ENCODE measurements around the gene LYRM4.

LYRM4 gene

DNA sequence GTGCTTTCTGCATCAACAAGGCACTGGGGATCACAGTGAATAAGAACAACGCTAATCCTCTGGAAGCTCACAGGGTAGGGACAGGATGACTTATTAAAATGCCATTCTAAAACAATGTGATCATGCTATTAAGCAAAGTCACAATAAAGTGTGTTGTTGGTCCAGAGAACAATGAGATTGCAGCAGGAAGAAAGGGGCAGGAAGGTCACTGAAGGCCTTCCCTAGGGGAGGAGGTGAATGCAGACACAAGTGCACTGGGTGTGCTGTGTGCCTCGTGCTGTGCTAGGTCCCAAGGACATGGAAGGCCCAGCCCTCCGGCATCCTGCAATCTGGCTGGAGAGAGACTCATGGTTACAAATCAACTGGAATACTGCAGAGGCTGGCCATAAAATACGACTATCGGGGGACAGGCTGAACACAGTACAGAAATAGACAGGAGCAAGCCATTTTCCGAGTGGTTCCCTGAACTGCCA lies 55.7 kb downstream of the LYRM4 start:
- Histone ChIP-seq H4K8ac (ENCODE audit: low read depth, low read length) (no peak overlapping the region), H3K4me1 (ENCODE audit: control insufficient read depth in 1 of 2, insufficient read depth in 2 of 2, low read length in 2 of 2) (peaks cover 3 to 8% of the 10 kb centered on the region in 2 experiments), H3K23ac (ENCODE audit: low read length) (no peak overlapping the region), H3K79me2 (ENCODE audit: control insufficient read depth, insufficient read depth, low read length, poor library complexity) (no peaks in the 10 kb centered on the region), H3K27ac (ENCODE audit: low read depth, low read length) (no peak overlapping the region), H2BK5ac (ENCODE audit: low read depth, low read length, poor library complexity) (no peak overlapping the region), H4K12ac (ENCODE audit: low read depth, low read length) (no peak overlapping the region), H3K27me3 (ENCODE audit: insufficient read depth, low read length) (no peaks in the 10 kb centered on the region), H3K4ac (ENCODE audit: low read depth, low read length) (no peak overlapping the region), H3K9me3 (ENCODE audit: insufficient read depth, low read depth, low read length) (no peaks in the 10 kb centered on the region), H3K4me3 (ENCODE audit: low read depth, low read length) (no peak overlapping the region), H3K18ac (ENCODE audit: low read length) (no peak overlapping the region), H3K36me3 (ENCODE audit: control insufficient read depth in 1 of 2, insufficient read depth in 2 of 2, low read length in 2 of 2) (no peaks in the 10 kb centered on the region), H2BK120ac (ENCODE audit: insufficient read depth, low read length, poor library complexity) (no peak overlapping the region), H3K9ac (ENCODE audit: low read length) (no peak overlapping the region), H2AK5ac (ENCODE audit: low read length) (no peak overlapping the region), H2BK12ac (ENCODE audit: low read length) (no peak overlapping the region), H4K91ac (ENCODE audit: low read depth, low read length) (no peak overlapping the region), H3K79me1 (ENCODE audit: low read length) (no peaks in the 10 kb centered on the region), H3K4me2 (ENCODE audit: low read length) (no peak overlapping the region), H3K14ac (ENCODE audit: low read length) (no peak overlapping the region), H2AFZ (ENCODE audit: insufficient read depth, low read length, poor library complexity) (no peak overlapping the region)
- WGBS (ENCODE audit: extremely low coverage, insufficient coverage, insufficient read length): no CpG with 5 or more reads among the region's 6 CpGs
- no peak for DNase-seq

DNA sequence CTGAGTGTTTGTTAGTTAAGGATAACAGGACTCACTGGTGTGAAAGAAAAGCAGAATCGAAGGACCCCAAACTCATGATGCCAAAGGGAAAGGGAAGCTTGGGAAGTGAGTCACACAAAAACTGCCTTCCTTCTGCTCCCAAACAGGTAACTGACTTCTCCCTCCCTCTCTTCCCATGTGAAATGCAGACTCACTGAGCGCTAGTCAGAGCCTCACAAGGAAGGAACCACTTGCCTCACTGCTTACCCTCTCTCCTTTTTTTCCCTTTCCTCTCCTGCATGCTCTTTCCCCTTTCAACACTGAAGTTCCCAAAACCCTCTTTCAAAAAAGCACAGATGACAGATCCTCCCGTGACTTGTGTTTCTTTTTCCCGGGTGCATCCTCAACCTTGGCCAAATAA lies 56.4 kb downstream of the LYRM4 start:
- Histone ChIP-seq H3K23ac (ENCODE audit: low read length) (no peak overlapping the region), H3K79me2 (ENCODE audit: control insufficient read depth, insufficient read depth, low read length, poor library complexity) (peaks cover 2% of the 10 kb centered on the region), H3K27ac (ENCODE audit: low read depth, low read length) (no peak overlapping the region), H3K4ac (ENCODE audit: low read depth, low read length) (no peak overlapping the region), H3K9ac (ENCODE audit: low read length) (no peak overlapping the region), H2AFZ (ENCODE audit: insufficient read depth, low read length, poor library complexity) (no peak overlapping the region), H2BK12ac (ENCODE audit: low read length) (no peak overlapping the region), H3K14ac (ENCODE audit: low read length) (no peak overlapping the region), H3K4me2 (ENCODE audit: low read length) (no peak overlapping the region), H4K91ac (ENCODE audit: low read depth, low read length) (no peak overlapping the region), H2BK120ac (ENCODE audit: insufficient read depth, low read length, poor library complexity) (no peak overlapping the region), H3K36me3 (ENCODE audit: control insufficient read depth in 1 of 2, insufficient read depth in 2 of 2, low read length in 2 of 2) (no peaks in the 10 kb centered on the region), H3K4me3 (ENCODE audit: low read depth, low read length) (no peak overlapping the region), H3K18ac (ENCODE audit: low read length) (no peak overlapping the region), H2AK5ac (ENCODE audit: low read length) (no peak overlapping the region), H3K4me1 (ENCODE audit: control insufficient read depth in 1 of 2, insufficient read depth in 2 of 2, low read length in 2 of 2) (peaks cover 3 to 8% of the 10 kb centered on the region in 2 experiments), H3K27me3 (ENCODE audit: insufficient read depth, low read length) (no peaks in the 10 kb centered on the region), H4K12ac (ENCODE audit: low read depth, low read length) (no peak overlapping the region), H4K8ac (ENCODE audit: low read depth, low read length) (no peak overlapping the region), H3K79me1 (ENCODE audit: low read length) (no peaks in the 10 kb centered on the region), H3K9me3 (ENCODE audit: insufficient read depth, low read depth, low read length) (no peaks in the 10 kb centered on the region), H2BK5ac (ENCODE audit: low read depth, low read length, poor library complexity) (no peak overlapping the region)
- DNase-seq: no peak
- no CpG with 5 or more reads among the region's 4 CpGs for WGBS (ENCODE audit: extremely low coverage, insufficient coverage, insufficient read length)

DNA sequence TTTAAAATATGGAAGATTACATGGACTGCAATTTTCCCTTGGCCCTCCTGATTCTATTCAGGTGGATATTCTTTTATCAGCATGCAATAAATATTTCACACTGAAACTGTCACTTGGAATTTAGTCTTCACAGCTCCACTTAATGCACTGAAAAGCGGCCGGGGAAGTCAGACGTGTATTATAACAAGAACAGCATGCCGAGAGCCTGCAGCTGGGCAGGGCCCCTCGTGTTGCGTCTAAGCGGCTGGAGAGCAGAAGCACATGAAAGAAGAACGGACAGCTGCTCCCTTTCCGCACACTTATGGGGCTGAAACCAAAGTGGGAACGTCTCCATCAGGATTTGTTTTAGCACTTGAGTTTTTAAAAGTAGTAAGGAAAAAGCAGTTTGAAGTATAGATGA lies 57.2 kb downstream of the LYRM4 start:
- Histone ChIP-seq H4K91ac (ENCODE audit: low read depth, low read length) (no peak overlapping the region), H2AFZ (ENCODE audit: insufficient read depth, low read length, poor library complexity) (no peak overlapping the region), H3K4me1 (ENCODE audit: control insufficient read depth in 1 of 2, insufficient read depth in 2 of 2, low read length in 2 of 2) (peaks cover 3 to 8% of the 10 kb centered on the region in 2 experiments)

DNA sequence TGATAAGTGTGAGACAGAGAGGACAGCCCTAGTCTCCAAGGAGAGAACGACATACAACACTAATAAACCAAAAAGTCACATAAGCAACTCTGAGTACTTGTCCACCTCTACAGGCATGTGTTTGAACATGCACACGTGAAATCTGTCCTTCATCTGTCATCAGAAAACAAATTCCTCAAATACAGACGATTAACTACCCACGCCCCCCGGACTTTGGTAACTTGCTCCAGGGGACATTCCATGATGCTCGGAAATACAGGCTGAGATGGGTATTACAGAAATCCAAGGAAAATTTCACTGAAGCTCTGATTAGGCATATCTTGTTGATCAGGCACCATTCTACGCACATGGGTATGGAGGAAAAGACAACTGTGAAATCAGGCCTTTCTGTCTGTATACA lies 57.8 kb downstream of the LYRM4 start:
- no CpG with 5 or more reads among the region's 7 CpGs for WGBS (ENCODE audit: extremely low coverage, insufficient coverage, insufficient read length)

More for the DNA sequence above, 57.2 kb downstream of the LYRM4 start:
- H3K4me2 ChIP-seq (ENCODE audit: low read length): no peak overlapping the region
- H3K36me3 ChIP-seq (ENCODE audit: control insufficient read depth in 1 of 2, insufficient read depth in 2 of 2, low read length in 2 of 2): no peaks in the 10 kb centered on the region
- H3K4ac ChIP-seq (ENCODE audit: low read depth, low read length): no peak overlapping the region
- H3K9ac ChIP-seq (ENCODE audit: low read length): no peak overlapping the region
- no peak overlapping the region for H2BK12ac ChIP-seq (ENCODE audit: low read length)
- peak in 1 of 2 donors; percentile 47 for DNase-seq
- no peak overlapping the region for H4K12ac ChIP-seq (ENCODE audit: low read depth, low read length)
- no peak overlapping the region for H2AK5ac ChIP-seq (ENCODE audit: low read length)
- H3K23ac ChIP-seq (ENCODE audit: low read length): no peak overlapping the region
- H4K8ac ChIP-seq (ENCODE audit: low read depth, low read length): no peak overlapping the region
- H3K18ac ChIP-seq (ENCODE audit: low read length): no peak overlapping the region
- H3K14ac ChIP-seq (ENCODE audit: low read length): no peak overlapping the region
- no peaks in the 10 kb centered on the region for H3K27me3 ChIP-seq (ENCODE audit: insufficient read depth, low read length)
- H2BK5ac ChIP-seq (ENCODE audit: low read depth, low read length, poor library complexity): no peak overlapping the region
- no peaks in the 10 kb centered on the region for H3K9me3 ChIP-seq (ENCODE audit: insufficient read depth, low read depth, low read length)
- no peak overlapping the region for H3K4me3 ChIP-seq (ENCODE audit: low read depth, low read length)
- no CpG with 5 or more reads among the region's 10 CpGs for WGBS (ENCODE audit: extremely low coverage, insufficient coverage, insufficient read length)
- no peak overlapping the region for H3K27ac ChIP-seq (ENCODE audit: low read depth, low read length)
- peaks cover 2% of the 10 kb centered on the region for H3K79me2 ChIP-seq (ENCODE audit: control insufficient read depth, insufficient read depth, low read length, poor library complexity)
- H2BK120ac ChIP-seq (ENCODE audit: insufficient read depth, low read length, poor library complexity): no peak overlapping the region
- no peaks in the 10 kb centered on the region for H3K79me1 ChIP-seq (ENCODE audit: low read length)

More for the DNA sequence above, 57.8 kb downstream of the LYRM4 start:
- Histone ChIP-seq H2AK5ac (ENCODE audit: low read length) (no peak overlapping the region), H3K27me3 (ENCODE audit: insufficient read depth, low read length) (no peaks in the 10 kb centered on the region), H3K9me3 (ENCODE audit: insufficient read depth, low read depth, low read length) (no peaks in the 10 kb centered on the region), H4K12ac (ENCODE audit: low read depth, low read length) (no peak overlapping the region), H2AFZ (ENCODE audit: insufficient read depth, low read length, poor library complexity) (no peak overlapping the region), H2BK5ac (ENCODE audit: low read depth, low read length, poor library complexity) (no peak overlapping the region), H2BK12ac (ENCODE audit: low read length) (no peak overlapping the region), H3K79me1 (ENCODE audit: low read length) (no peaks in the 10 kb centered on the region), H3K4me2 (ENCODE audit: low read length) (no peak overlapping the region), H3K4me1 (ENCODE audit: control insufficient read depth in 1 of 2, insufficient read depth in 2 of 2, low read length in 2 of 2) (peaks cover 3 to 8% of the 10 kb centered on the region in 2 experiments), H2BK120ac (ENCODE audit: insufficient read depth, low read length, poor library complexity) (no peak overlapping the region), H3K27ac (ENCODE audit: low read depth, low read length) (no peak overlapping the region), H3K36me3 (ENCODE audit: control insufficient read depth in 1 of 2, insufficient read depth in 2 of 2, low read length in 2 of 2) (no peaks in the 10 kb centered on the region), H3K18ac (ENCODE audit: low read length) (no peak overlapping the region), H3K79me2 (ENCODE audit: control insufficient read depth, insufficient read depth, low read length, poor library complexity) (peaks cover 2% of the 10 kb centered on the region), H3K4me3 (ENCODE audit: low read depth, low read length) (no peak overlapping the region), H3K9ac (ENCODE audit: low read length) (no peak overlapping the region), H4K8ac (ENCODE audit: low read depth, low read length) (no peak overlapping the region), H3K14ac (ENCODE audit: low read length) (no peak overlapping the region), H3K4ac (ENCODE audit: low read depth, low read length) (no peak overlapping the region), H3K23ac (ENCODE audit: low read length) (no peak overlapping the region), H4K91ac (ENCODE audit: low read depth, low read length) (no peak overlapping the region)
- peak; percentile 66 to 91 for DNase-seq

Measured in trophoblast cell (in vitro differentiated cells and primary cell).